ENCODE measurements around the gene RGS7BP. TPM values are rescaled to one million over a fixed set of nuclear protein-coding genes. Genes with fewer than 3 reads are reported as not detected.

Gene RGS7BP
- polyA plus RNA-seq, 6 donors from 2014 or later = not detected

GRCh38 chr5:64659289-64659688, 153.5 kb downstream of the RGS7BP start:
- Mint-ChIP-seq H3K27me3 (peaks cover 0 to 9% (median 2%) of the 10 kb centered on the region in 3 donors), H3K27ac (no peak overlapping the region), H3K4me1 (no peaks in the 10 kb centered on the region), H3K9me3 (peaks cover 4 to 17% (median 6%) of the 10 kb centered on the region in 7 donors), H3K36me3 (no peaks in the 10 kb centered on the region), H3K4me3 (no peak overlapping the region)
- DNase-seq (no peak), ATAC-seq (ENCODE audit: low read depth in 2 of 2) (no peak)

Other genes with a start within 250 kb of the RGS7BP start
- gene SHISAL2B, start 184.5 kb downstream of the RGS7BP start, polyA plus RNA-seq (ENCODE audit: low read depth in 6 of 6) = not detected

Data from naive B cell (primary cell).